Stimulated activated CD8-positive, alpha-beta memory T cell treated with anti-CD3 and anti-CD28 coated beads, Interleukin-15, amount 100 ng/mL, for 48 hours (primary cell): ENCODE data around the gene B3GAT2.

Source experiments
- DNase-seq, 2 donors: peaks; one replicate each; pipeline ENCODE4 v3.0.0-alpha.2; 2020; ENCODE audit warnings: low read depth in 2 of 2

The B3GAT2 gene

GRCh38 chr6:70842541-70842940 lies 114.3 kb downstream of the B3GAT2 start:
- DNase-seq, result no peak

- no peak for DNase-seq
These were observed 115.7 kb downstream of the B3GAT2 start for GRCh38 chr6:70841112-70841511.

- no peak for DNase-seq
These were observed 117.3 kb downstream of the B3GAT2 start for GRCh38 chr6:70839286-70840266.

DNA sequence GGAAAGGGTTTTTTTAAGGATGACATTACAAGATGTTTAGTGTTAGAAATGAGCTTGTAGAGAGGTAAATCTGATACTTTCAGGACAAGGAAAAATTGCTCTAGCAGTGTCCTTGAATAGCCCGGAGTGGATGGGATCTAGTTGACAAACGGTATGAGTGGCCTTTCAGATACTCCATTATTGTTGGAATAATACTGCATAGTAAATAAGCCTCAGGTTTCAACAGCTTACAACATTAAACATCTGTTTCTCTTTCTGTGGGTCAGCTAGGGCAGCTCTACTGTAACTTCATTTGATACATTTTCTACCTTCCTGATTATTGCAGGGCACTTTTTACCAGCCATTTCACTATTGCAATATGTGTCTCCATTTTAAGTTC lies 118.0 kb downstream of the B3GAT2 start:
- no peak for DNase-seq

- no peak for DNase-seq
These were observed 122.3 kb downstream of the B3GAT2 start for GRCh38 chr6:70834520-70834919.

GRCh38 chr6:70831427-70831826 lies 125.4 kb downstream of the B3GAT2 start:
- no peak for DNase-seq

- no peak for DNase-seq
These were observed 133.2 kb downstream of the B3GAT2 start for GRCh38 chr6:70823651-70824050.

GRCh38 chr6:70821751-70822150 lies 135.1 kb downstream of the B3GAT2 start:
- DNase-seq, result no peak

GRCh38 chr6:70820778-70821177 lies 136.1 kb downstream of the B3GAT2 start:
- no peak for DNase-seq

GRCh38 chr6:70819646-70820045 lies 137.2 kb downstream of the B3GAT2 start:
- no peak for DNase-seq

DNA sequence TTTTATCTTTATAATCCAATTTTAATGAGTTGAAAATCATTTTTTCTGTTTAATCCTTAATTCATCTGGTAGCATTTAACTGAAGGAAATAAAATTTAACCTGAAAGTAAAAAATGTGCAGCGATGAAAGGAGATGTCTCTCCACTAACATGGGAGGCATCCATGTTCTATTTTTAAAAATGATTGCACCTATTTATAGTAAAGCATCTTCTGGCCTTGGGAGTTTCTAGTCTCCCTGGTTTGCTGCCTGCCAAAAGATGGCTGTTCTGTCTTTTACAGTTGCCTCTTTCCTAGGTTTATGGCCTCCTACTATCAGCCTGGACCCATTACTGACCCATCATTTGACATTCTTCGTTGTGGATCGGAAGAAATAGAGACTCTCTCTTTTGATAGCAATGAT lies 143.0 kb downstream of the B3GAT2 start:
- no peak for DNase-seq

GRCh38 chr6:70811788-70812187 lies 145.1 kb downstream of the B3GAT2 start:
- DNase-seq, result no peak
